ENCODE results near the gene TNK2.
"Not testable (repeated sequence)": the region's sequence is repeated elsewhere in the genome, so short reads cannot be mapped to it uniquely, and the experiment has no call there.

Gene TNK2

DNA sequence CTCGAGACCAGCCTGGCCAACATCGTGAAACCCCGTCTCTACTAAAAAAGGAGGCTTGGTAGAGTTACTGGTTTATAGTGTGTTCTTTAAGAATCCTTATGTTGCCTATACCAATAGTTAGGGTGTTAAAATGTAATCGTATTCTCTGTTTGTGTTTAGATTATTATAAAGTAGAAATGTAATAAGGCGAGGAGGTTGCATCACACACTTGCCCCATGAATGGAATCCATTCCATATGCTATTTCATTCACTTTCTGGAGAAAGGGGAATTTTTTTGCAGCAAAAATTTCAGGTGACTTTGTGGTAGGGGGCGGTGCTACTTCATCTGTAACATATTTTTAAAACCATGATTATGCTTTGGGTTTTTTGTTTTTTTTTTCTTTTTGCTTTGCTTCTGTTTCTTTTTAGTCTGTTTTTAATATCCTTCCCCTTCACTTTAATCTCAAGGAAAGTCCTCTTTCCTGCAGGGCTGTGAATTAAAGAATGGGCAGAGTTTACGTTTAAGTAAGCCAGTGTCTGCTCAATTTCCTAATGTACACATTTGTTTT, 63.6 kb downstream of the TNK2 start:
- no peak for DNase-seq

DNA sequence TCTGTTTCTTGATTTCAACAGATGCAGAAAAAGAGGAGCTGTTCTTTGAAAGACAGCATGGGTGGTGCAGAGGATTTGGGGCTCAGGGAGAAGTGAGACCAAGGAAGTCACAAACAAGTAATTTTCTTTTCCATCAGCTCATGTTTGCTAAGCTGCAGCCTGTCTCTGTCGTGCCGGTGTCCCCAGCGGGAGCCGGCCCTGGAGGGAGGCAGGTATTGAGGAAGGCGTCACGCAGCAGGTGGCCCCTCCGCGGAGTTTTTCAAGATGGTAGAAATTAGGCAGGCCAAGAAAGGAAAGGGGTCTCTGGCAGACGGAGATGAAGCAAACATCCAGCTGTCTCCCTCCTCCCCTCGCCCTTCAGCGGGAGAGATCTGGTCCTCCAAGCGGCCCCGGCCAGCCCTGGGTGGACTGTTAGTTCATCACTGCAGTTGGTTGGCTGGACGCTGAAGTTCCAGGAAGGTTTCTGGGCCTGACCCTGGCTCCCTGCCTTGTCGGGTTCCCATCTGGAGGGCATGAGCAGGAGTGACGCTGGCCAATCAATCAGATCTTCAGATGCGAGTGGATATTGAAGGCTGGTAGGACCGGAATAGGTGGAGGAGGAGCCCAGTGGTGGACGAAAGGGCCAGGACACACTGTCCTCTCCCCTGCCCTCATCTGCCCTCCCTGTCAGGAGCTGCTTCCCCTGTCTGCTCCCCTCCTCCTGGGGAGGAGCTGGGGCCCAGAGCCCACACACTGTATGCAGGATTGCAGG, 68.9 kb downstream of the TNK2 start:
- DNase-seq, result no peak

DNA sequence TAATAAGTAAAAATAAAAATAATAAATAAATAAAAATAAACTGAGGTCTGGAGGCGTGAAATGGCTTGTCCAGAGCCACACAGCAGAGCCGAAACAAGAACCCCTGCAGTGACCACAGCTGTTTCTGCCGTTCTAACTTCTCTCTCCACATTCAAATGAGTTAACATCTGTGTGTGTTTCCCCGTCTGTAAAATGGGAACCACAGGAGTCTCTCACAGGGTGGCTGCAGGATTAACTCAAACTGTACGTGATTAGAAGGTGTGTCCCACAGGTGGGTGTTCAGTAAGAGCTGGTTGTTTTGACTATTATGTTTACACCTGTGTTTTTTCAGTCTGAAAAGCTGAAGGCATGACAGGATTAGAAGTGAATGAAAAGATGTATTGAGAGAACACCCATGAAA, 69.6 kb downstream of the TNK2 start:
- no peak for DNase-seq

DNA sequence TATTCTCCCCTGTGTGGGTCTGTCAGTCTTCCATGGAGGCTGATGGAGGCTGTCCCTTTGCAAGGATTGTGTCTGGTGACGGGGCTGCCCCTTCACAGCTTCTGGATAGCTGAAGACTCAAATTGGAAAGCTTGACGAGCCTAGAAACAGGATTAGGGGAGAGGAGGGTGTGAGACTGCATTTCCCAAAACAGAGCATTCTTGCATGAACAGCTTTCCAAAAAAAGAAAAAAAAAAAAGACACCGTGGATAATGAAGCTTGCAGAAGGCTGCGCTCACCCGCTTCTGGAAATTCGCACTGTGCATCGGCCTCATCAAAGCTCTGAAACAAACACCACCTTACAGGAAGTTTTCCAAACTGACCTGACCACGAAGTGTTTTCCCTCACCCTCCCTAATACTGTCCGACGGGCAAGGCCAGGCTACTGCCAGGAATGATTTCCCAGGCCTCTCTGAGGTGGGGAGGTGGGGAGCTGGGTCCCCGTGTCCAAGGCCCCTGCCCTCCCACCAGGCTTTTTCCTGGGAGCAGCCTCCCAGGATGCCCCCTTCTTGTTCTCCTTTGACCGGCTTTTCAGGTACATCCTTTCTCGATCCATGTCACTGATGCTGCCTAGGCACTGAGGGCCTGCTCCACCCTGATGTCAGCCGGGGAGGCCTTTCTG, 71.7 kb downstream of the TNK2 start:
- no peak for DNase-seq

DNA sequence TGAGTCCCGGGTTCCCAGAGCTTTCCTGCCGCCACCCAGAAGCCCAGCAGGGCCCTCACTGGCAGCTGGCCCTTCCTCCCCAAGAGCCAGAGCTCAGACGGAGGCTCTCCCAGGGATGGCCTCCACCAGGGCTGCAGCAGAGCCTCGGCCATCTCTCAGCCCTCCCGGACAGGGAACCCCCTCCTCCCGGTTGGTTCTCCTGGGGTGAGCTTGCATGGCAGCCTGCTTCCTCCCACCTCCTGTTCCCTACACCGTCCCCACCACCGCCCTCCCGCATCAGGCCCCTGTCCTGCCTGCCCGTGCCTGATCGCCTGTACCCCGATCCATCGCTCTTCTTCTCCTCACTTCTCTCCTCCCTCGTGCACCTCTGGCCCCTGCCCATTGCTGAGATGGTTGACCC, 72.6 kb downstream of the TNK2 start:
- DNase-seq, result no peak

DNA sequence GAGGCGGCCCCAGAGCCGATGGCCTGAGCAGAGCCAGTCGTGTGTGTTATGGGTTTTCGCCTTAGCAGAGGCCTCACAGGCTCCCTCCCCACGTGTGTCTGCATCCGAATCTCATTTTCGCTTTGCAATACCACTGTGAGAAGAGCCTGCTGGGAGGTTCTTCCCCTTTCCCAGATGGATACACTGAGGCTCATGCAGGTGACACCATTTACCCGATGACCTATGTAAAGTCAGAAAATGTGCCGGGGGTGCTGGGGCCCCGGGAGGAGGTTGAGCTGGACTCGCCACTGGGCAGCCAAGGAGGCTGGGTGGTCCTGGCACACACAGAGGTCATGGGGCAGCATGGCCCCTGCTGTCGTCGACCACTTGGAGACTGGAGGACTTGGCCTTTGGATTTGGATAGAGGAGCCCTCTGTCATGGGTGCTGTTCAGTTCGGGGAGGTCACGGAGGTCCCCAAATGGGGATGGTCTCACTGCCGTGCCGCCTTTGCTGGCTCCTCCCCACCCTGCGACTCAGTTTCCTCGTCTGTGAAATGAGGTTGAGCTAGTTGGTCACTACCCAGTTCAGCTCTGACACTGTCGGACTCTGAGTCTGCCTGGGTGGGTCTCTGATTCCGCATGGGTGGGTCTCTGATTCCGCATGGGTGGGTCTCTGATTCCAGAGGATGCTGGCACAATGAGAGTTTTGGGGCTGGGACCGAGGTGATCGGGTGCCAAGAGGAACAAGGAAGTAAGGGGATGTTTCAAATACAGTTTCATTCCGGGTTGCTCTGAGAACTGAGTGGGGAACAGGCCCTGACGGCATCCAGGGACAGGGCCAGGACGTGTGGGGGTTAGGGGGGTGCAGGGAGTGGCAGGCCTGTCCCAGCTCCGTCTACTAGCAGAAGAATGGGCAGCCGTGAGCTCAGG, 73.4 kb downstream of the TNK2 start:
- no peak for DNase-seq

DNA sequence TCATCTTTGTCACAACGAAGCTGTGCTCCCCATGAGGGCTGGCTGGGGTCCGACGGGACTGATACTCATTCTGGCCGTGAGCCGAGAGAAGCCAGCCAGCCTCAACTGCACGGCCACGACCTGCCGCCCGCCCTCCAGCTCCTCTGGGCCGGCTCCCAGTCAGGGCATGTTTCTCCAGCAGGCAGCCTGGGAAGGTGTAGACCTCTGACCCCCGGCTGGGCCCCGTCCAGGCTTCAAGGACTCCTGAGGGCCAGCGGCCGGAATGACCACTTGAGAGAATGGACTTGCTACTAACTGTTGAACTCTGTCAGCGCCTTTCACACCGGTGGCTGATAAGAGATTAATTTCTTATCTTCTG, 78.5 kb downstream of the TNK2 start:
- DNase-seq, result no peak

DNA sequence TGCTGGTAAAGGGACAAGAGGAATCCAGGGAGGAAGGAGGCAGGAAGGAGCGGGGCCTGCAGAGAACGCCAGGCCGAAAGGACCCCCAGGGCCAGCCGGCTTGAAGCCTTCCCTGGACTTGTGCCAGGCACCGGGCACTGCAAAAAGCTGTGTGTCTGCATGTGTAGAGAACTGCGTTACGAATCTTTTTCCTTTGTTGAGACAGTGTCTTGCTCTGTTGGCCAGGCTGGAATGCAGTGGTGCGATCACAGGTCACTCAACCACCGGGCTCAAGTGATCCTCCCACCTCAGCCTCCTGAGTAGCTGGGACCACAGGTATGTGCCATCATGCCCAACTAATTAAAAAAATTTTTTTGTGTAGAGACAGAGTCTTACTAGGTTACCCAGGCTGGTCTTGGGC, 79.6 kb downstream of the TNK2 start:
- no peak for DNase-seq

DNA sequence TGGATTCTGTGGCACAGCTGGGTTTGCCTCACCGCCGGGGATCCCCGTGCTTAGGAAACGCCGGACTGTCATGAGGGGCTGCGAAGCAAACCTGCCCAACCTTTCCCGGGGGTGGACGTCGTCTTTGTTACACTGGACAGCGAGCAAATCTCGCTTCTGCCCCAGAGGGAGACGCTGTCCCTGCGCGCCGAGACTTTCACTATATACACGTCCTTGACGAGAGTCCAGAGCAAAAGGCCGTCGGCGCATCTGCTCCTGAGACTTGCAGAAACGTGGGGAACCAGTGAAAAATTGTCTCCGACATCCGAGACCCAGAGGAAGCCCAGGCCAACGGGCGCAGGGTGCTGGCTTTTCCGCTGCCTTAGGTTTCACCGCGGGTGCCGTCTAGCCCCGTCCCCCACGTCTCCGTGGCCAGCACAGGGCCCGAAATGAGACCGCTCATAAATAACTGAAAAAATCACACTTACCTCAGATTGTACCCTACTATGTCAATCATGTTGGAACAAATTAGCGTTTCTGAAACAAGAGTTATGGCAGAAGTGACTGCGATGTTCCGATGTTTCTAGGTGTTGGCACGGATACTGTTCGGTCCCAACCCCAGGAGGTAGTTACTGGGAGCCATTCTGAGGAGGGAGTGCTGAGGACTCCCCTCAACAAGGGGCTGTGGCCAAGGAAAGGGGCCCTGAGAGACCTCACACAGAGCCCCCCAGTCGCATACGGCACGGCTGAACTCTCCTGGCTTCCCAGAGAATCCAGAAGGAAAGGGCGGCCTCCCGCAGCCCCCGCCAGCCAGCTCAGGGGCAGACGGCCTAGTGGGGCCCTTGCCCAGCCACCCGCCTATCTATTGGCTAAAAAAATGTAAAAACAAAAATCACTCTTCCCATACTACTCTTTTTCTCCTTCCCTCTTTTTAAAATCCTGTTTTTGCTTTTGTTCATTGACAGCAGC, 82.2 kb downstream of the TNK2 start:
- DNase-seq, result no peak

DNA sequence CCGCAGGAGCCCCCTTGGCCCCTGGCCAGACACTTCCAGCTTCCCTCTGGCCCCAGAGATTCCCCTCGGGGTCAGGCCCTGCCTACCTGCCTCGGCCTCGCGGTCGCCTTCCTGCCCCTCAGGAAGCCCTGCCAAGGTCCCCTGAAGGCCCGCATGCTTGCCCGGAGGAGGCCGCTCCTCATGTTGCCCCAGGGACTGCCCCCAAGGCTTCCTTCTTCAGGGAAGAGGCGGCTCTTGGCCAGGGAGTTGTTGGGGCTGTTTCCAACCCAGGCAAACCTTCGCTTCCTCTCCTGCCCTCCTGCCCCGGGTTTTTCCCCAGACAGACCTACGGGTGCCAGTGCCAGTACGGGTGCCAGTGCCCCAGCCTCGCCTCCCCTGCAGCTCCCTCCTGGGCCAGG, 83.2 kb downstream of the TNK2 start:
- no peak for DNase-seq

DNA sequence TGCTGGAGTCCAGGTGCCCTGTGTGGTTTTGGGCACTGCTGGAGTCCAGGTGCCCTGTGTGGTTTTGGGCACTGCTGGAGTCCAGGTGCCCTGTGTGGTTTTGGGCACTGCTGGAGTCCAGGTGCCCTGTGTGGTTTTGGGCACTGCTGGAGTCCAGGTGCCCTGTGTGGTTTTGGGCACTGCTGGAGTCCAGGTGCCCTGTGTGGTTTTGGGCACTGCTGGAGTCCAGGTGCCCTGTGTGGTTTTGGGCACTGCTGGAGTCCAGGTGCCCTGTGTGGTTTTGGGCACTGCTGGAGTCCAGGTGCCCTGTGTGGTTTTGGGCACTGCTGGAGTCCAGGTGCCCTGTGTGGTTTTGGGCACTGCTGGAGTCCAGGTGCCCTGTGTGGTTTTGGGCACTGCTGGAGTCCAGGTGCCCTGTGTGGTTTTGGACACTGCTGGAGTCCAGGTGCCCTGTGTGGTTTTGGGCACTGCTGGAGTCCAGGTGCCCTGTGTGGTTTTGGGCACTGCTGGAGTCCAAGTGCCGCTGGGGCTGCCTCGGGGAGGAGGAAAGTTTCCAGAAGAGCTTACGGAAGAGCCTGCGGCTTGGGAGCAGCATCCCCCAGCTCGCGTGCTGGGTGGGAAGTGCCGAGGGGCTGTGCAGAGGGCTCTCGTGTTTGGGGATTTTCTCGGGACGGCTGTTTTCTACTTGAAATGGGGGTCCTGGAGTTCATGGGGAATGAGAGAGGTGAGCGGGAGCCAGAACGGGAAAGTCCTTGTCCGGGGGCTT, 83.7 kb downstream of the TNK2 start:
- DNase-seq, result not testable (repeated sequence)

DNA sequence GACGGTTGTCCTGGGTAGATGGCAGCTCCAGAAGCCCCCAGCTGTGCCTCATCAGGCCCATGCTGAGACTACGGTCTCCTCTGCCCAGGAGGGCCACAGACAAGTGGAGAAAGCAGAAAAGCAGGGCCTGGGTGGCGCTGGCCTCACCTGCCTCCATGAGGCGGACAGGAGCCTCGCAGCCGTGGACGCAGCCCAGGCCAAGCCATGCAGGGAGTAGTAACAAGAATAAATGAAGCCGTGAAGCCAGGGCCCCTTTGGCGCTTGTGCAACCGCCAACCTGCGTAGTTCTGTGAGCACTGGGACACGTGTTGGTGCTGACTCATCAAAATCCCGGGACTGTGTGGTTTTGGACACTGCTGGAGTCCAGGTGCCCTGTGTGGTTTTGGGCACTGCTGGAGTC, 84.4 kb downstream of the TNK2 start:
- peak in 1 of 2 experiments; percentile 24 for DNase-seq

DNA sequence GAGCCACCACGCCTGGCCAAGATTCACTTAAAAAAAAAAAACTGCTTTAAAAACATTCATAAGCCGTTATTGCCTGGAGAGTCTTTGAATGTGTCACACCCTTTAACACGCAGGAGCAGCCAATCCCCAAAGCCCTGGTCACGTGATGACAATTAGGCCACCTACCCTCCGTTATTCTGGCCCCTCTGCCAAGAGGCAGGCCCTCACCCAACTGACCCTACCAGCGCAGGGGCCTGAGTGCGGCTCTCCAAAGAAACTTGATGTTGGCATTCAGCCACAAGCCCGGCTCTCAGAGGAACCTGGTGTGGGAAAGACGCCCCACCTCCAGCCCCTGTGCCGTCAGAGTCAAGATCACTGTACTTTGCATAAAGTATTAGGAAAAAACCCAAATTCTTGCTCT, 85.1 kb downstream of the TNK2 start:
- no peak for DNase-seq

DNA sequence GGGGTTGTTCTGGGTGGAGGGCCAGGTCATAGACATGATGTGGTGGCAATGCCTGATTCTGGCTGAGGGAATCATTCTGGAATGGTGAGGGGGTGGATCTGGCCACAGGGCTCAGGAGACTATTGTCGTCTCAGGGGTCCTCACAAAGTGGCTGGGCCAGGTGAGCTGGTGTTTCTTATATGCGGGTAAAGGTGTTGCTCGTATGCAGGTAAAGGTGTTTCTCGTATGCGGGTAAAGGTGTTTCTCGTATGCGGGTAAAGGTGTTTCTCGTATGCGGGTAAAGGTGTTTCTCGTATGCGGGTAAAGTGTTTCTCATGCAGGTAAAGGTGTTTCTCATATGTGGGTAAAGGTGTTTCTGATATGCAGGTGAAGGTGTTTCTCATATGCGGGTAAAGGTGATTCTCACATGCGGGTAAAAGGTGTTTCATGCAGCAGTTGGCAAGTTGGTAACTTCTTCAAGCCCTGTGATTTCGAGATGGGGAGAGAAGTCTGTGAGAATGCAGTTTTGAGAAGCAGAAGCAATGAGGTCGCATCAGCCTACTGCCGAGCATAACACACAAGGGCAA, 86.1 kb downstream of the TNK2 start:
- no peak for DNase-seq

DNA sequence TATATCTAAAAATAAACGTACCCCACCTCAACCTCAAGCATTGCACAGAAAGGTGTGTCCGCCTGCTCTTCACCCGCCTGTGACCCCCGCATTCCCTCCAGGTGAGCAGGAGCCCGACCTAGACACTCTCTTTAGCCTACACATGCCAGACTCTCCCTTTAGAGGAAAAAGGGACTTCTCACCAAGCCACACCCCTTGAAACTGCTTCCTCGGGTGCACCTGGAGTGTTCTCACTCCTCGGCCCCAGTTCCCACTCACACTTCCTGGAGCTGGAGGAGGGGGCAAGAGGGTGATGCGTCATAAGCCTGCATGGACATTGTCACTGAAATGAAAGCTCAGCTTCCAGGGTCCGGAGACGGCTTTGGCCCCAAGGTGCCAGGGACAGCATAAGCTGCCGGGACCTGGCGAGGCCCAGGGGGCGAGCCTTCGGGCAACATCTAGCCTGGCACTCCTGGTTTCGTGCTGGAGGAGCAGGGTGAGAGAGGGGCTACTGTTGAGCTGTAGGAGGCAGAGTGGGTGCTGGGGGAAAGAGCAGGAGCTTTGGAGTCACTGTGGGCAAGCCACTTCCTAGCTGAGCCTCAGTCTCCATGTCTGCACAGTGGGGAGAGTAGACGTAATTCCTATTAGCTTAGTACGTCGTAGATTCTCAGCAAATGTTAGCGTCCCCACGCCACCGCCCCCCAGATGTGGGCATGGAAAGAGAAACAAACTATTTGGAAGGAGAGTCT, 86.8 kb downstream of the TNK2 start:
- DNase-seq, result no peak

DNA sequence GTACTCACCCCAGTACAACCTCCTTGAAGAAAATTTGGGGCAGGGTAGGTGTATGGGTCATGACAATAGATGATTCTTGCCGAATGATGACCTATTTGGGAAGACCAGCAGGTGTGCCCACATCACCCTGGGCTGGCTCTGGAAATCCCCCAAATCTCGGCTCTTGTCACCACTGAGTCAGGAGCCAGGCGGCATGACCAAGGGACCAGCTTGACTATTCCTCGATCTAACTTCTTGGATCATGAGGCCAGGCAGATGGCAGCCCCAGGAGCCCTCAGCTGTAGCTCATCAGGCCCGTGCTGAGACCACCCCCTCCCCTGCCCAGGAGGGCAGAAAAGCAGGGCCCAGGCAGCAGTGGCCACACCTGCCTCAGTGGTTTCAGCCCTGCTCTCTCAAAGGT, 87.5 kb downstream of the TNK2 start:
- DNase-seq, result no peak

DNA sequence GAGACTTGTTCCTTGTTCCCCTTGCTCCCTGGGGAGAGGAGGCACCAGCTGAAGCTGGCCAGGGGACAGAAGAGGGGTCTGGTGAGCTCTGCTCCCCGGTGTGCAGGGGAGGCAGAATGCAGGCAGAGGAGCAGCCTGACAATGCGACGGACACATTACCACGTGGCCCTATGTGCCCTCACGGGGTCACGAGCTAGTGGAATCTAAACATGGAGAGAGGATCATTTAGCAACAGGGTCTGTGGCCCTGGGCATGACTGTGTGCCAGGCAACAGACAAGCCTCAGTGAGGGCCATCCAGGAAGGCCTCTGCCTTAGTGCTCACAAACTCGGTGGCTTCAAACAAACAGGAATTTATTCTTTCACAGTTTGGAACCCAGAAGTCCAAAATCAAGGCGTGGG, 88.2 kb downstream of the TNK2 start:
- no peak for DNase-seq

DNA sequence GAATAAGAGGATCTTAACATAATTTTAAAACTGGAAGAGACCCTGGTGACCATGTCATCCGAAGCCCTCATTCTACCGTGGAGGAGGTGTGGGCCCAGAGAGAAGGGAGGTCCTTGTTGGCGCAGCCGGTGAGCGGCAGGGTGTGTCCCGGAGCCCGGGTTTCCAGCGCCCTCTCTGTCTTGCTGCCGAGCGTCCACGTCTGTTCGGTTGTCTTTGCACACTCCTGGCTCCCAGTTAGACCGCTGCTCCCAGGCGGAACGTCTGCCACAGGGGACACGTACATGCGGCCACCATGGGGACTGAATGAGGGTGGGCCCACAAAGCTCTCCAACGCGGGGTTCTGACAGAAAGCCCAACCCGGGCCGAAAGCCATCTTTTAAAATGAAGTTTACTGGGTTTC, 90.0 kb downstream of the TNK2 start:
- no peak for DNase-seq

DNA sequence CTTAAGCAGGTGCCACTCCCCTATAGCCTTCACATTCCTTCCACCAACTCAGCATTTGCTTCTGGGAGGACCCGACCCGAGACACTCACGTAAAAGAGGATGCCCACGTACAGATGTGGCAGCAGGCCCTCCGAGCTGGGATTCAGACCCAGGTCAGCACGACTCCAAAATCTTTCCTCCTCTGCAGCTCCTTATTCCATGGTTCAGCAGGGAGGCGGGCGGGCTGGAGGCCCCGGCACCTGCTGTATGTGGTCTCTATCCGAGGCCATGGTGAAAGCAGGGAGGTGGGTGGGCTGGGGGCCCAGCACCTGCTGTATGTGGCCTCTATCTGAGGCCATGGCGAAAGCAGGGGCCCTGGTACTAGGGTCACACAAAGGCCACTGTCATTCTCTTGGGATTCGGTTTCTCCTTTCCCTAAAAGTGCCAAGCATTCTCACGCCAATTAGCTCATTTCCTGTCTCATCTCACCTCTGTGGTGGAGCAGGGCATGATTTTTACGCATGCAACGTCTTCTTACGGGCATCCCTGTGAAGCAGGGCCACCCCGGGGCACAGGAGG, 90.7 kb downstream of the TNK2 start:
- DNase-seq, result no peak

DNA sequence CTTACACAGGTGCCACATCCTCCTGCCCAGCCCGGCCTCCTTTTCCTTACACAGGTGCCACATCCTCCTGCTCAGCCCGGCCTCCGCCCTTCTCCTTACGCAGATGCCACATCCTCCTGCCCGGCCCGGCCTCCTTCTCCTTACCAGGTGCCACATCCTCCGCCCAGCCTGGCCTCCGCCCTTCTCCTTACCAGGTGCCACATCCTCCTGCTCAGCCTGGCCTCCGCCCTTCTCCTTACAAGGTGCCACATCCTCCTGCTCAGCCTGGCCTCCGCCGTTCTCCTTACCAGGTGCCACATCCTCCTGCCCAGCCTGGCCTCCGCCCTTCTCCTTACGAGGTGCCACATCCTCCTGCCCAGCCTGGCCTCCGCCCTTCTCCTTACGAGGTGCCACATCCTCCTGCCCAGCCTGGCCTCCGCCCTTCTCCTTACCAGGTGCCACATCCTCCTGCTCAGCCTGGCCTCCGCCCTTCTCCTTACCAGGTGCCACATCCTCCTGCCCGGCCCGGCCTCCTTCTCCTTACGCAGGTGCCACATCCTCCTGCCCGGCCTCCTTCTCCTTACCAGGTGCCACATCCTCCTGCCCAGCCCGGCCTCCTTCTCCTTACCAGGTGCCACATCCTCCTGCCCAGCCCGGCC, 92.0 kb downstream of the TNK2 start:
- not testable (repeated sequence) for DNase-seq

Data from NCI-H526 (cell line).